B cell (primary cell): ENCODE measurements around the gene OR10H1. TPM values are rescaled to one million over a fixed set of nuclear protein-coding genes. Genes with fewer than 3 reads are reported as not detected.
"Not testable (repeated sequence)": the region's sequence is repeated elsewhere in the genome, so short reads cannot be mapped to it uniquely, and the experiment has no call there.

Source experiments
- ATAC-seq: fragments of 200-7000 bp; cut with Tn5 transposase; one replicate; pipeline ENCODE4 v1.10.0; 2021; ENCODE audit warnings: low read depth, mild to moderate bottlenecking, moderate number of reproducible peaks, moderate library complexity
- CTCF ChIA-PET: fragments of 350-600 bp; sonication (Branson Sonifier 250); formaldehyde crosslinking; loops from one replicate; lab custom pipeline; 2021; ENCODE audit warnings: antibody characterized with exemption, inconsistent platforms; lab: Charles Lee
- POLR2A ChIA-PET: fragments of 350-600 bp; sonication (Branson Sonifier 250); formaldehyde crosslinking; loops from one replicate; lab custom pipeline; 2021; ENCODE audit warnings: antibody characterized with exemption; lab: Charles Lee
- DNase-seq: peaks from one replicate; pipeline ENCODE4 v3.0.0; 2013
- H2AFZ ChIP-seq: 2 replicates; pipeline ENCODE4 v1.6.1; 2012; ENCODE audit warnings: mild to moderate bottlenecking, low read depth, low read length; ENCODE audit not compliant: insufficient read depth, poor library complexity, severe bottlenecking
- H3K27ac ChIP-seq, 2 donors: 1 replicate in 1 of 2; 2 replicates in 1 of 2; pipeline ENCODE4 v1.5.1; 2012 to 2013; ENCODE audit warnings: low read length in 2 of 2, mild to moderate bottlenecking in 2 of 2, moderate library complexity in 1 of 2
- H3K27me3 ChIP-seq, 4 experiments: fragments of 200-600 bp in 1 of 4; sonication (generic) in 1 of 4; replicated peaks in 1 of 4; 1 replicate in 2 of 4; 2 replicates in 2 of 4; pipeline versions ENCODE4 v1.6.1 to v1.7.0; 2013 to 2016; ENCODE audit warnings: low read length in 3 of 4, mild to moderate bottlenecking in 2 of 4, mixed read lengths in 1 of 4, moderate library complexity in 1 of 4; ENCODE audit not compliant: insufficient read depth in 4 of 4, control insufficient read depth in 3 of 4; ENCODE audit errors: control extremely low read depth in 1 of 4
- H3K36me3 ChIP-seq, 2 experiments: replicated peaks in 1 of 2; 1 replicate in 1 of 2; 2 replicates in 1 of 2; pipeline versions ENCODE4 v1.6.1 to v1.7.1; 2013; ENCODE audit warnings: low read length in 1 of 2; ENCODE audit not compliant: insufficient read depth in 2 of 2, control insufficient read depth in 1 of 2; ENCODE audit errors: control extremely low read depth in 1 of 2, extremely low read depth in 1 of 2
- H3K4me1 ChIP-seq, 2 donors: fragments of 200-600 bp in 1 of 2; sonication (generic) in 1 of 2; 1 replicate in 1 of 2; 2 replicates in 1 of 2; pipeline versions ENCODE4 v1.5.1 to v1.6.1; 2013 to 2017; ENCODE audit warnings: low read length in 2 of 2; ENCODE audit not compliant: control insufficient read depth in 2 of 2, insufficient read depth in 2 of 2
- H3K4me2 ChIP-seq: replicated peaks from 2 replicates; pipeline ENCODE3; 2012; ENCODE audit warnings: mild to moderate bottlenecking, low read depth, low read length; ENCODE audit not compliant: poor library complexity, severe bottlenecking
- H3K4me3 ChIP-seq, 5 experiments: fragments of 200-600 bp in 1 of 5; sonication (generic) in 1 of 5; 1 replicate in 3 of 5; 2 replicates in 2 of 5; pipeline versions ENCODE4 v1.5.1 to v1.7.0; 2011 to 2016; ENCODE audit warnings: low read length in 4 of 5, mild to moderate bottlenecking in 4 of 5, low read depth in 2 of 5, control low read depth in 1 of 5, moderate library complexity in 1 of 5; ENCODE audit not compliant: insufficient read depth in 1 of 5; ENCODE audit errors: control extremely low read depth in 1 of 5, extremely low read depth in 1 of 5
- H3K79me2 ChIP-seq: fragments of 200-600 bp; sonication (generic); one replicate; pipeline ENCODE4 v1.6.0; 2016; ENCODE audit warnings: low read length; ENCODE audit not compliant: control insufficient read depth, insufficient read depth
- H3K9ac ChIP-seq: fragments of 200-600 bp; sonication (generic); 2 replicates; pipeline ENCODE4 v1.6.1; 2017; ENCODE audit warnings: mild to moderate bottlenecking, low read length, moderate library complexity
- H3K9me3 ChIP-seq, 3 donors: one replicate each; pipeline versions ENCODE4 v1.6.1 to v1.7.1; 2013; ENCODE audit warnings: low read length in 2 of 3; ENCODE audit not compliant: control insufficient read depth in 2 of 3, insufficient read depth in 1 of 3; ENCODE audit errors: control extremely low read depth in 1 of 3
- H4K20me1 ChIP-seq: 2 replicates; pipeline ENCODE4 v1.6.0; 2012; ENCODE audit warnings: mild to moderate bottlenecking, low read length; ENCODE audit not compliant: insufficient read depth, control insufficient read depth, poor library complexity, severe bottlenecking
- H3K27ac Mint-ChIP-seq: one replicate; pipeline ENCODE4 v1.8.0; 2021; ENCODE audit warnings: mixed read lengths
- H3K27me3 Mint-ChIP-seq: one replicate; pipeline ENCODE4 v1.8.0; 2021; ENCODE audit warnings: mixed read lengths
- H3K4me1 Mint-ChIP-seq: one replicate; pipeline ENCODE4 v1.8.0; 2021; ENCODE audit warnings: mixed read lengths
- H3K4me3 Mint-ChIP-seq: one replicate; pipeline ENCODE4 v1.8.0; 2021; ENCODE audit warnings: mixed read lengths
- H3K9me3 Mint-ChIP-seq: one replicate; pipeline ENCODE4 v1.8.0; 2022; ENCODE audit warnings: mixed read lengths; ENCODE audit not compliant: insufficient read depth
- CTCF ChIP-seq: fragments of 200-600 bp; IDR thresholded peaks from one replicate; pipeline ENCODE4 v1.8.0; 2022; ENCODE audit warnings: antibody characterized with exemption, mild to moderate bottlenecking
- EZH2 ChIP-seq: IDR thresholded peaks from 2 replicates; pipeline ENCODE4 v1.6.1; 2012; ENCODE audit warnings: borderline replicate concordance, low read depth, mild to moderate bottlenecking, moderate library complexity, low read length; ENCODE audit not compliant: insufficient read depth, poor library complexity, severe bottlenecking
- WGBS: methylation state at CpG from one replicate; pipeline ENCODE4 v1.1.5; 2013; ENCODE audit warnings: missing lambda C conversion rate; ENCODE audit not compliant: insufficient coverage; 5-methylcytosine and 5-hydroxymethylcytosine counted together
- intact Hi-C: fragments of 100-400 bp; cut with micrococcal nuclease; formaldehyde crosslinking; loops from one replicate; pipeline ENCODE4 v1.10.0; 2022
- polyA plus RNA-seq: library from polyadenylated mRNA; depleted of rRNA; stranded (reverse); fragments of >200 nt; gene quantifications from 2 replicates; pipeline ENCODE4 v1.2.3, GENCODE V29; 2012
- total RNA-seq, 2 donors: library from RNA; stranded (reverse); fragments of 120-200 nt in 1 of 2; gene quantifications; 1 replicate in 1 of 2; 2 replicates in 1 of 2; pipeline versions ENCODE4 v1.2.3 to v1.2.4, GENCODE V29; 2013 to 2022

Gene OR10H1
- total and polyA plus RNA-seq, 2 donors (not counting 1 experiment from before 2014, with no cell fraction given): 0.10 TPM; not detected in 1

GRCh38 chr19:15840833-15841232 is 25.4 kb upstream of the OR10H1 start:
- Histone ChIP-seq H3K27ac (no peak overlapping the region), H3K9ac (no peak overlapping the region), H3K27me3 (peaks cover 0 to 3% (median 0%) of the 10 kb centered on the region in 4 experiments), H3K4me2 (no peak overlapping the region), H3K9me3 (no peaks in the 10 kb centered on the region), H3K79me2 (no peaks in the 10 kb centered on the region), H3K36me3 (no peaks in the 10 kb centered on the region), H4K20me1 (no peaks in the 10 kb centered on the region), H3K4me3 (no peak overlapping the region), H3K4me1 (peaks cover 4 to 5% of the 10 kb centered on the region in 2 donors), H2AFZ (no peak overlapping the region)
- Mint-ChIP-seq H3K4me1 (peaks cover 10% of the 10 kb centered on the region), H3K9me3 (no peaks in the 10 kb centered on the region), H3K27ac (no peak overlapping the region), H3K4me3 (no peak overlapping the region), H3K27me3 (peaks cover 19% of the 10 kb centered on the region)
- no peak for ATAC-seq
- POLR2A ChIA-PET: no interaction called here
- TF ChIP-seq CTCF (no peak), EZH2 (no peak)
- 100% methylated on average over 1 of the region's 2 CpGs for WGBS
- intact Hi-C loops: no loop called here
- CTCF ChIA-PET: no interaction called here
- DNase-seq: no peak

GRCh38 chr19:15839888-15840287 is 24.4 kb upstream of the OR10H1 start:
- ATAC-seq, H3K9ac ChIP-seq, POLR2A ChIA-PET, H3K4me3 ChIP-seq, H2AFZ ChIP-seq, H3K4me2 ChIP-seq, H3K36me3 ChIP-seq, H3K4me1 ChIP-seq, H3K27ac ChIP-seq, H3K27ac Mint-ChIP-seq, intact Hi-C loops, H3K79me2 ChIP-seq, DNase-seq, H4K20me1 ChIP-seq, H3K27me3 ChIP-seq, H3K9me3 ChIP-seq, H3K4me3 Mint-ChIP-seq, CTCF ChIA-PET, H3K9me3 Mint-ChIP-seq: not testable (repeated sequence)
- peaks cover 16% of the 10 kb centered on the region for H3K27me3 Mint-ChIP-seq
- 100% methylated on average over 1 of the region's 4 CpGs for WGBS
- peaks cover 12% of the 10 kb centered on the region for H3K4me1 Mint-ChIP-seq
